Muscle of leg (tissue), 11 donors: Measurements from ENCODE around the gene SLC5A11. TPM values are rescaled to one million over a fixed set of nuclear protein-coding genes. Genes with fewer than 3 reads are reported as not detected.

Source experiments
- DNase-seq: peaks from one replicate; pipeline ENCODE4 v3.0.0; 2013
- H3K27ac ChIP-seq: one replicate; pipeline ENCODE4 v1.5.1; 2013; ENCODE audit warnings: mild to moderate bottlenecking, low read length, control low read depth
- H3K27me3 ChIP-seq: one replicate; pipeline ENCODE4 v1.6.1; 2013; ENCODE audit warnings: low read length; ENCODE audit not compliant: control insufficient read depth, insufficient read depth
- H3K36me3 ChIP-seq: one replicate; pipeline ENCODE4 v1.6.1; 2013; ENCODE audit warnings: low read length; ENCODE audit not compliant: control insufficient read depth, insufficient read depth
- H3K4me1 ChIP-seq: one replicate; pipeline ENCODE4 v1.6.1; 2013; ENCODE audit warnings: low read length; ENCODE audit not compliant: control insufficient read depth, insufficient read depth
- H3K4me3 ChIP-seq: one replicate; pipeline ENCODE4 v1.5.1; 2013; ENCODE audit warnings: low read length, control low read depth
- H3K9me3 ChIP-seq: replicated peaks from 2 replicates; pipeline ENCODE4 v1.6.1; 2013; ENCODE audit warnings: low read depth, low read length; ENCODE audit not compliant: control insufficient read depth
- WGBS: methylation state at CpG from one replicate; pipeline ENCODE4 v1.1.5; 2013; ENCODE audit warnings: missing lambda C conversion rate; ENCODE audit not compliant: insufficient coverage; 5-methylcytosine and 5-hydroxymethylcytosine counted together
- polyA plus RNA-seq, 8 donors: library from polyadenylated mRNA; unstranded; fragments of 120-200 nt; gene quantifications; one replicate each; pipeline versions ENCODE4 v1.2.1 to v1.2.3, GENCODE V29; 2013; ENCODE audit warnings: inconsistent platforms in 1 of 8, low replicate concordance in 1 of 8; ENCODE audit not compliant: insufficient read length in 8 of 8, insufficient read depth in 1 of 8
- total RNA-seq: library from RNA; stranded (reverse); fragments of 120-200 nt; gene quantifications from one replicate; pipeline ENCODE4 v1.2.4, GENCODE V29; 2013

The SLC5A11 gene
- total and polyA plus RNA-seq, 9 donors: 0.04 to 0.37 (median 0.16) TPM; not detected in 4

DNA sequence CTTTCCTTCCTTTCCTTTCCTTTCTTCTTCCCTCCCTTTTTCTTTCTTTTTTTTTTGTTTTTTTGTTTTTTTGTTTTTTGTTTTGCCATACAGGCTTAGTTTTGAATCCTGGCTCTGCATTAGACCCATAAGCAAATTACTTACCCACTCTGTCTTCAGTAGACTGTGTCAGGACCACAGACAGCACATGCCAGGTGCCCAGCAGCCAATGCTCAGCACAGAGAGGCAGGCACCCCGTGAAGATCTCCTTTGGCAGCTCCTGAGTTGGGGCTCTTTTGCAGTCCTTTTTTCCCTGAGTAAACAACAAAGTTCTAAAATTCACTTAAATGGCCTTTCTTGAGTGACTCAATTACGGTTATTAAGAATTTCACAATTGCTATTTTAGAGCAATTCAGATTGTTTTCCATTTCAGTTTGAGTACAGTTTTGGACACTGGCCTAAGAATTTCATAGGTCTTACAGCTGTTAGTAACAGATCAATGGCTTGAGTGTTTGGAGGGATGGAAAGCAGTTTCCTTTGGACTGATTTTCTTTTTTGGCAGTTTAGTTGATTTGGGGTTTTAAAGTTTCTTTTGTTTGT is 26.2 kb upstream of the SLC5A11 start:
- 80% methylated on average over 1 of the region's 2 CpGs for WGBS
- peaks cover 81% of the 10 kb centered on the region for H3K36me3 ChIP-seq

GRCh38 chr16:24820522-24820921 is 25.2 kb upstream of the SLC5A11 start:
- no peaks in the 10 kb centered on the region for H3K9me3 ChIP-seq
- H3K36me3 ChIP-seq: peaks cover 74% of the 10 kb centered on the region
- no peak for DNase-seq
- H3K27me3 ChIP-seq: no peaks in the 10 kb centered on the region
- H3K4me3 ChIP-seq: no peak overlapping the region
- WGBS: no CpG with 5 or more reads among the region's 1 CpG
- no peak overlapping the region for H3K27ac ChIP-seq
- no peaks in the 10 kb centered on the region for H3K4me1 ChIP-seq

More for the DNA sequence above, 26.2 kb upstream of the SLC5A11 start:
- Histone ChIP-seq H3K27ac (no peak overlapping the region), H3K4me1 (no peaks in the 10 kb centered on the region), H3K27me3 (no peaks in the 10 kb centered on the region), H3K9me3 (no peaks in the 10 kb centered on the region), H3K4me3 (no peak overlapping the region)
- no peak for DNase-seq

- Histone ChIP-seq H3K4me3 (no peak overlapping the region), H3K27ac (no peak overlapping the region), H3K9me3 (no peaks in the 10 kb centered on the region), H3K27me3 (no peaks in the 10 kb centered on the region), H3K4me1 (no peaks in the 10 kb centered on the region), H3K36me3 (peaks cover 73% of the 10 kb centered on the region)
- no peak for DNase-seq
- WGBS: 79% methylated on average over 9 of the region's 9 CpGs
Measured at GRCh38 chr16:24821129-24821528, 24.6 kb upstream of the SLC5A11 start.

- Histone ChIP-seq H3K4me3 (no peak overlapping the region), H3K36me3 (peaks cover 76% of the 10 kb centered on the region), H3K27ac (no peak overlapping the region), H3K4me1 (no peaks in the 10 kb centered on the region), H3K27me3 (no peaks in the 10 kb centered on the region), H3K9me3 (no peaks in the 10 kb centered on the region)
- no peak for DNase-seq
- WGBS: 70% methylated on average over 3 of the region's 10 CpGs
Measured at GRCh38 chr16:24822542-24822941, 23.2 kb upstream of the SLC5A11 start.

DNA sequence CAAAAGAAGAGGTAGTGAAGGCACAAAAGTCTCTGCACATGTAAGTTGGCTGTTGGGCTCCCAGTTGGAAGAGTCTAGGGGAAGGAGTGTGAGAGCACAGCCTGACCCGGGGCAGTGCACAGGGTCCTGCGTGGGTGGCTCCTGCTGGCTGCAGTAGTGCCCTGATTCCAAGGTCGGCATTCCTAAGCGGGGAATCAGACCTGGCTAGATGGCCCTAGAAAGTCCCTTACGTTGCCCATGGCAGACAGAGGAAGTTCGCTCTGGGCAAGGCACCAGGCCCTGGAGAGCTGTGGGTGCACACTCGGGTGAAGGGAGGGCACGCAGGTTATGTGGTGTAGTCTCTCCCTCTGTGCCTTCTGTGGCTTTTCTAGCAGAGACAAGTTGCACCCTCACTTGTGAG is 22.8 kb upstream of the SLC5A11 start:
- no peaks in the 10 kb centered on the region for H3K27me3 ChIP-seq
- no peak for DNase-seq
- no peak overlapping the region for H3K4me3 ChIP-seq
- no peak overlapping the region for H3K27ac ChIP-seq
- no peaks in the 10 kb centered on the region for H3K9me3 ChIP-seq
- H3K36me3 ChIP-seq: peaks cover 72% of the 10 kb centered on the region
- 94% methylated on average over 8 of the region's 8 CpGs for WGBS
- no peaks in the 10 kb centered on the region for H3K4me1 ChIP-seq

- Histone ChIP-seq H3K27me3 (no peaks in the 10 kb centered on the region), H3K4me3 (no peak overlapping the region), H3K27ac (no peak overlapping the region), H3K9me3 (no peaks in the 10 kb centered on the region), H3K36me3 (peaks cover 54% of the 10 kb centered on the region), H3K4me1 (no peaks in the 10 kb centered on the region)
- no peak for DNase-seq
- 85% methylated on average over 5 of the region's 10 CpGs for WGBS
Measured at GRCh38 chr16:24825696-24826095, 20.1 kb upstream of the SLC5A11 start.

DNA sequence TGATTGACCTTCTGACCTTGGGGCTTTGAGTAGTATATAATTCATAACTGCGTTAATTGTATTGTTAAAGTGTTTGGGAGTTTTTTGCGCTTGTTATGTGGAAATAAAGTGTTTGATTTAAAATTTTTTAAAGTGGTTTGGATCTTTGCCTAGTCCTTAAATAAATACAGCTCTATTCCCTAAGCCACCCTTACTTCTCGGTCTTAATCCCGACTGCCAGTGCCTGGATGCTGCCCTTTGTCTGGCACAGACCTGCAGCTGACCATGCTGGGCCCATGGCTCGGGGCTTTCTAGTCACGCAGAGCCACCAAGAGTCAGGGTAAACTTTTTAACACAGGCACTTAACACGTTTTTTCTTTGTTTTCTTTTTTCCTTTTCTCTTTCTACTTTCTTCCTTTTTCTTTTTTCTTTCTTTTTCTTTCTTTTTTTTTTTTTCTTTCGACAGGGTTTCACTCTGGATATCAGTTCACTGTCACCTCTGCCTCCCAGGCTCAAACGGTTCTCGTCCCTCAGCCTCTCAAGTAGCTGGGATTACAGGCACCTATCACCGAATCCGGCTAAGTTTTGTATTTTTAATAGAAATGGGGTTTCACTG is 19.6 kb upstream of the SLC5A11 start:
- Histone ChIP-seq H3K4me3 (no peak overlapping the region), H3K4me1 (no peaks in the 10 kb centered on the region), H3K36me3 (peaks cover 49% of the 10 kb centered on the region), H3K27me3 (no peaks in the 10 kb centered on the region), H3K9me3 (no peaks in the 10 kb centered on the region), H3K27ac (no peak overlapping the region)
- no peak for DNase-seq
- WGBS: 70% methylated on average over 5 of the region's 12 CpGs

DNA sequence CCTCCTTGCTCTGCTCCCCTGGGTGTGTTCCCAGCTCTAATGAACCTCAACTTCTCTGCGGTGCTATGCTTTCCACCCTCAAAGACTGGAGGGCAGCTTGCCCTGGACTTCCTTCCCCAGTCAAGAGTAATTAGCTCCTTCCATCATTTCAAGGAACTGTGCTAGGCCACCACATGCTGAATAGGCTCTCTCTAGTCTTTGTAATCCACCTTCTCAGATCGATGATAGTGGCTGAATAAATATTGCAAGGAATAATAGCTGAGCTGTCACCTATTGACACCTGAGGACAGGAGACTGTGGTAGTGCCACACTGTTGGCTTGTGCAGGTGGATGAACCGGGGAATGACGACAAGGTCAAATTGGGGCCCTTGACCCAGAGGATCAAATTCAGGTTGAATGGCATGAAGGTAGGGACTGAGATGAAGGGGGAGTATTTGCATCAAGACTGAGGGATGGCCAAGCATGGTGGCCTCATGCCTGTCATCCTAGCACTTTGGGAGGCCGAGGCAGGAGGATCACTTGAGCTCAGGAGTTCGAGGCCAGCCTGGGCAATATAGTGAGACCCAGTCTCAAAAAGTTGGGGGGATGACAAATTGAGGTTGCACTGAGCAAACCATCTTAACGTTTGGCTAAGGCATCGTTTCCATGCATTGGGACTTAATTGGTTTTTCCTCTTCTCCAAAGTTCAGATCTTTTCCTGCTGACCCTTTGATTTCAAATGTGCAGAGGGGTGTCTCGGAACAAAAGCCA is 18.8 kb upstream of the SLC5A11 start:
- Histone ChIP-seq H3K4me1 (no peaks in the 10 kb centered on the region), H3K4me3 (no peak overlapping the region), H3K36me3 (peaks cover 41% of the 10 kb centered on the region), H3K27ac (no peak overlapping the region), H3K9me3 (no peaks in the 10 kb centered on the region), H3K27me3 (no peaks in the 10 kb centered on the region)
- no peak for DNase-seq
- WGBS: 86% methylated on average over 9 of the region's 9 CpGs

- H3K4me1 ChIP-seq: no peaks in the 10 kb centered on the region
- H3K27me3 ChIP-seq: no peaks in the 10 kb centered on the region
- no peak overlapping the region for H3K4me3 ChIP-seq
- no peaks in the 10 kb centered on the region for H3K9me3 ChIP-seq
- H3K27ac ChIP-seq: no peak overlapping the region
- DNase-seq: no peak
- WGBS: no CpG with 5 or more reads among the region's 5 CpGs
- peaks cover 24% of the 10 kb centered on the region for H3K36me3 ChIP-seq
Measured at GRCh38 chr16:24829153-24829552, 16.6 kb upstream of the SLC5A11 start.

GRCh38 chr16:24833352-24833751 is 12.4 kb upstream of the SLC5A11 start:
- Histone ChIP-seq H3K27ac (no peak overlapping the region), H3K4me1 (no peaks in the 10 kb centered on the region), H3K36me3 (peaks cover 4% of the 10 kb centered on the region), H3K9me3 (no peaks in the 10 kb centered on the region), H3K4me3 (no peak overlapping the region), H3K27me3 (no peaks in the 10 kb centered on the region)
- WGBS: 86% methylated on average over 6 of the region's 6 CpGs
- DNase-seq: no peak
